SK-N-SH (cell line): Measurements from ENCODE around the gene RCAN2. TPM values are rescaled to one million over a fixed set of nuclear protein-coding genes. Genes with fewer than 3 reads are reported as not detected.

Experiments
- CTCF ChIA-PET: fragments of 300-600, 350-600 bp; formaldehyde crosslinking; extraction: SDS; loops from one replicate; lab custom pipeline; 2021; lab: Yijun Ruan, JAX
- POLR2A ChIA-PET: fragments of 350-600 bp; sonication (Branson Sonifier 250); formaldehyde crosslinking; extraction: SDS; loops from one replicate; lab custom pipeline; 2020; ENCODE audit warnings: antibody characterized with exemption, inconsistent platforms; lab: Yijun Ruan, JAX
- DNase-seq: peaks from one replicate; pipeline ENCODE4 v3.0.0; 2012
- H2AFZ ChIP-seq: fragments of 200-600 bp; sonication (generic); 2 replicates; pipeline ENCODE4 v1.8.1; 2016; ENCODE audit warnings: antibody characterized with exemption, mild to moderate bottlenecking, low read depth
- H3F3A ChIP-seq: fragments of 200-600 bp; sonication (generic); replicated peaks from 2 replicates; pipeline ENCODE3; 2016; ENCODE audit warnings: antibody characterized with exemption, mild to moderate bottlenecking; ENCODE audit not compliant: insufficient read depth
- H3K27ac ChIP-seq, 2 experiments: fragments of 200-500 bp in 1 of 2; fragments of 200-600 bp in 1 of 2; sonication (Bioruptor generic) in 1 of 2; sonication (generic), shearing (Covaris generic) in 1 of 2; 2 replicates each; pipeline versions ENCODE4 v1.5.1 to v1.6.1; 2014 to 2016; ENCODE audit warnings: low read depth in 2 of 2, inconsistent platforms in 1 of 2, low read length in 1 of 2, mild to moderate bottlenecking in 1 of 2, mixed read lengths in 1 of 2
- H3K27me3 ChIP-seq: fragments of 200-600 bp; sonication (generic), shearing (Covaris generic); 2 replicates; pipeline ENCODE4 v1.6.1; 2016; ENCODE audit warnings: mixed run types; ENCODE audit not compliant: insufficient read depth
- H3K36me3 ChIP-seq, 2 experiments: fragments of 200-500 bp in 1 of 2; fragments of 200-600 bp in 1 of 2; sonication (Bioruptor generic) in 1 of 2; sonication (generic) in 1 of 2; replicated peaks in 1 of 2; 2 replicates each; pipeline versions ENCODE3 to v1.5.1; 2014 to 2016; ENCODE audit warnings: low read length in 1 of 2, mild to moderate bottlenecking in 1 of 2; ENCODE audit not compliant: insufficient read depth in 2 of 2, control insufficient read depth in 1 of 2
- H3K4me1 ChIP-seq, 2 experiments: fragments of 200-500 bp in 1 of 2; fragments of 200-600 bp in 1 of 2; sonication (Bioruptor generic) in 1 of 2; sonication (generic), shearing (Covaris generic) in 1 of 2; 2 replicates each; pipeline versions ENCODE4 v1.5.1 to v1.6.1; 2014 to 2016; ENCODE audit warnings: low read depth in 1 of 2, low read length in 1 of 2, mixed run types in 1 of 2; ENCODE audit not compliant: insufficient read depth in 2 of 2, control insufficient read depth in 1 of 2
- H3K4me2 ChIP-seq: fragments of 200-600 bp; sonication (generic), shearing (Covaris generic); 2 replicates; pipeline ENCODE4 v1.6.1; 2017; ENCODE audit warnings: mixed run types
- H3K4me3 ChIP-seq, 2 experiments: fragments of 200-500 bp in 1 of 2; fragments of 200-600 bp in 1 of 2; sonication (Bioruptor generic) in 1 of 2; sonication (generic), shearing (Covaris generic) in 1 of 2; 2 replicates each; pipeline versions ENCODE4 v1.5.1 to v1.8.1; 2014 to 2016; ENCODE audit warnings: low read depth in 2 of 2, inconsistent platforms in 1 of 2, low read length in 1 of 2, mild to moderate bottlenecking in 1 of 2, mixed read lengths in 1 of 2, moderate library complexity in 1 of 2
- H3K79me2 ChIP-seq: fragments of 200-600 bp; sonication (generic); 2 replicates; pipeline ENCODE4 v1.8.1; 2017; ENCODE audit warnings: mild to moderate bottlenecking; ENCODE audit not compliant: insufficient read depth
- H3K9ac ChIP-seq: fragments of 200-600 bp; sonication (generic); 2 replicates; pipeline ENCODE4 v1.6.1; 2017; ENCODE audit warnings: mixed run types
- H3K9me2 ChIP-seq: fragments of 200-600 bp; sonication (generic); 2 replicates; pipeline ENCODE4 v1.6.1; 2017; ENCODE audit warnings: mixed run types
- H3K9me3 ChIP-seq: fragments of 200-600 bp; sonication (generic); 2 replicates; pipeline ENCODE4 v1.6.1; 2017; ENCODE audit warnings: mixed run types, mild to moderate bottlenecking, moderate library complexity
- H4K20me1 ChIP-seq: fragments of 200-600 bp; sonication (generic); 2 replicates; pipeline ENCODE4 v1.6.1; 2017; ENCODE audit warnings: mild to moderate bottlenecking, mixed run types; ENCODE audit not compliant: insufficient read depth
- CHD2 ChIP-seq: fragments of 150-350 bp; IDR thresholded peaks from 2 replicates; pipeline ENCODE4 v1.6.1; 2018; ENCODE audit warnings: low read length; ENCODE audit not compliant: partially characterized antibody
- EP300 ChIP-seq, 2 experiments: IDR thresholded peaks; 2 replicates each; pipeline versions ENCODE4 v1.4.0 to v1.6.1; 2012; ENCODE audit warnings: borderline replicate concordance in 1 of 2, low read depth in 1 of 2, low read length in 1 of 2
- EZH2phosphoT487 ChIP-seq: fragments of 200-600 bp; sonication (generic); IDR thresholded peaks from 2 replicates; pipeline ENCODE4 v1.6.1; 2017; ENCODE audit warnings: low read depth, mixed run types, mild to moderate bottlenecking, antibody characterized with exemption, moderate library complexity, borderline replicate concordance
- FOSL2 ChIP-seq: IDR thresholded peaks from 2 replicates; pipeline ENCODE4 v1.4.0; 2012; ENCODE audit warnings: low read depth, mild to moderate bottlenecking, moderate library complexity, borderline replicate concordance
- FOXJ3 ChIP-seq: sonication (generic); formaldehyde crosslinking; IDR thresholded peaks from 2 replicates; pipeline ENCODE4 v1.5.1; 2020; ENCODE audit warnings: mild to moderate bottlenecking, missing genetic modification reagents
- MEF2A ChIP-seq: IDR thresholded peaks from 2 replicates; pipeline ENCODE4 v1.4.0; 2012; ENCODE audit warnings: low read depth, borderline replicate concordance
- MXI1 ChIP-seq: IDR thresholded peaks from 2 replicates; pipeline ENCODE4 v1.6.1; 2012; ENCODE audit warnings: mild to moderate bottlenecking, low read depth, low read length, improper control_type of control experiment
- NFIC ChIP-seq: IDR thresholded peaks from 2 replicates; pipeline ENCODE4 v1.4.0; 2012; ENCODE audit warnings: borderline replicate concordance
- PBX3 ChIP-seq: IDR thresholded peaks from 2 replicates; pipeline ENCODE4; 2012
- POLR2AphosphoS5 ChIP-seq: IDR thresholded peaks from 2 replicates; pipeline ENCODE4 v1.6.1; 2012; ENCODE audit warnings: low read depth, low read length
- RCOR1 ChIP-seq: fragments of 150-350 bp; IDR thresholded peaks from 2 replicates; pipeline ENCODE4 v1.6.1; 2017; ENCODE audit warnings: antibody characterized with exemption, low read length
- SIN3A ChIP-seq: IDR thresholded peaks from 2 replicates; pipeline ENCODE4 v1.6.1; 2012; ENCODE audit warnings: low read depth, mild to moderate bottlenecking, low read length, moderate library complexity, borderline replicate concordance
- TAF1 ChIP-seq: IDR thresholded peaks from 2 replicates; pipeline ENCODE4 v1.6.1; 2012; ENCODE audit warnings: low read depth, mild to moderate bottlenecking, low read length, moderate library complexity, borderline replicate concordance
- TEAD4 ChIP-seq: IDR thresholded peaks from 2 replicates; pipeline ENCODE4 v1.4.0; 2012; ENCODE audit warnings: mild to moderate bottlenecking, borderline replicate concordance; ENCODE audit not compliant: insufficient read depth
- USF2 ChIP-seq: fragments of 150-350 bp; IDR thresholded peaks from 2 replicates; pipeline ENCODE4 v1.6.1; 2017; ENCODE audit warnings: antibody characterized with exemption, low read length, low read depth, borderline replicate concordance
- WGBS: methylation state at CpG from one replicate; pipeline ENCODE4 v1.1.6; 2017; ENCODE audit warnings: low lambda C conversion rate; 5-methylcytosine and 5-hydroxymethylcytosine counted together
- polyA plus RNA-seq, 3 experiments: library from polyadenylated mRNA; depleted of rRNA; stranded (reverse); fragments of >200 nt; gene quantifications; 2 replicates each; pipeline ENCODE4 v1.2.3, GENCODE V29; 2012
- TF ChIP-seq, protein P1 (sequence below): fragments of 200-600 bp; sonication (generic); IDR thresholded peaks from 2 replicates; pipeline ENCODE4 v1.6.1; 2017; ENCODE audit warnings: antibody characterized with exemption, mild to moderate bottlenecking, moderate library complexity
- TF ChIP-seq, protein P2 (sequence below): IDR thresholded peaks from 2 replicates; pipeline ENCODE4 v1.4.0; 2012; ENCODE audit warnings: low read depth

The RCAN2 gene
- polyA plus RNA-seq, 1 of the 3 experiments (the other 2 are of a cell fraction): not detected

- CTCF ChIA-PET: interaction anchor here (1.4 kb wide), 1 partner anchor 17 kb away, joined by 3 read pairs; the partner anchor contains the start of gene RCAN2
- no peak for DNase-seq
- TF ChIP-seq USF2 (no peak), FOXJ3 (CRISPR knock-in tag) (no peak), TEAD4 (no peak), MXI1 (no peak), RCOR1 (no peak), SIN3A (no peak), EZH2phosphoT487 (no peak), NFIC (no peak), CHD2 (no peak), PBX3 (no peak), TAF1 (no peak)
- TF ChIP-seq, protein P1, sequence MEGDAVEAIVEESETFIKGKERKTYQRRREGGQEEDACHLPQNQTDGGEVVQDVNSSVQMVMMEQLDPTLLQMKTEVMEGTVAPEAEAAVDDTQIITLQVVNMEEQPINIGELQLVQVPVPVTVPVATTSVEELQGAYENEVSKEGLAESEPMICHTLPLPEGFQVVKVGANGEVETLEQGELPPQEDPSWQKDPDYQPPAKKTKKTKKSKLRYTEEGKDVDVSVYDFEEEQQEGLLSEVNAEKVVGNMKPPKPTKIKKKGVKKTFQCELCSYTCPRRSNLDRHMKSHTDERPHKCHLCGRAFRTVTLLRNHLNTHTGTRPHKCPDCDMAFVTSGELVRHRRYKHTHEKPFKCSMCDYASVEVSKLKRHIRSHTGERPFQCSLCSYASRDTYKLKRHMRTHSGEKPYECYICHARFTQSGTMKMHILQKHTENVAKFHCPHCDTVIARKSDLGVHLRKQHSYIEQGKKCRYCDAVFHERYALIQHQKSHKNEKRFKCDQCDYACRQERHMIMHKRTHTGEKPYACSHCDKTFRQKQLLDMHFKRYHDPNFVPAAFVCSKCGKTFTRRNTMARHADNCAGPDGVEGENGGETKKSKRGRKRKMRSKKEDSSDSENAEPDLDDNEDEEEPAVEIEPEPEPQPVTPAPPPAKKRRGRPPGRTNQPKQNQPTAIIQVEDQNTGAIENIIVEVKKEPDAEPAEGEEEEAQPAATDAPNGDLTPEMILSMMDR: no peak
Measured at GRCh38 chr6:46473881-46474280, 17.4 kb downstream of the RCAN2 start.

DNA sequence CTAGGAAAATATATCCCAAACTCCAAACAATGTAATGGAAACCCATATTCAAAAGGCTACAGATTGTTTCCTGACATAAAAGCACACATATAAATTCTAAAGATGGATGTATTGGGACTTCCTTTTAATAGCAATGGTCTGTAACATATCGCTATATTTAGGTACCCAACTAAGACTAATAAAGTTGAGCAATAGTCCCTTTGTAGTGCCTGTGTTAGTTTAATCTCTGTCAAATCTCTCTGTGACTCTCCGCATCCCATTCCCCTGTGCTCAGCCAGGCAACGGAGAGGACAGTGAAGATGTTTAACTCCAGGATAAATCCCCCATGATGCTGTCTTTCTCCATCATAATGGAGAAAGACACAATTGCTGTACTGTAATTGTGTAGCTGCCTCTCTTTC lies 19.0 kb downstream of the RCAN2 start:
- no peak overlapping the region for H3K4me3 ChIP-seq
- no peaks in the 10 kb centered on the region for H3K4me1 ChIP-seq
- H4K20me1 ChIP-seq: no peaks in the 10 kb centered on the region
- no peak for TF ChIP-seq FOXJ3 (CRISPR knock-in tag)
- TF ChIP-seq POLR2AphosphoS5: no peak
- TF ChIP-seq, protein P2, sequence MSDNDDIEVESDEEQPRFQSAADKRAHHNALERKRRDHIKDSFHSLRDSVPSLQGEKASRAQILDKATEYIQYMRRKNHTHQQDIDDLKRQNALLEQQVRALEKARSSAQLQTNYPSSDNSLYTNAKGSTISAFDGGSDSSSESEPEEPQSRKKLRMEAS: no peak
- no peak for TF ChIP-seq FOSL2
- TF ChIP-seq MEF2A: no peak
- no peak for TF ChIP-seq EP300 (IDR thresholded peaks at IDR 0.05; ENCODE audit: borderline replicate concordance in 1 of 2, low read depth in 1 of 2, low read length in 1 of 2)
- no peak for TF ChIP-seq USF2
- no peaks in the 10 kb centered on the region for H3F3A ChIP-seq
- no peak overlapping the region for H3K4me2 ChIP-seq
- no peak overlapping the region for H2AFZ ChIP-seq
- H3K27me3 ChIP-seq: no peaks in the 10 kb centered on the region; the same call in 1 of the 2 replicates
- no peak overlapping the region for H3K9ac ChIP-seq
- no peaks in the 10 kb centered on the region for H3K9me3 ChIP-seq
- H3K9me2 ChIP-seq: no peaks in the 10 kb centered on the region
- no peaks in the 10 kb centered on the region for H3K36me3 ChIP-seq
- CTCF ChIA-PET: interaction anchor here (0.9 kb wide), 1 partner anchor 16 kb away, joined by 3 read pairs; no protein-coding TSS in a partner anchor
- DNase-seq: no peak
- WGBS: 5% methylated on average over 3 of the region's 3 CpGs
- no peaks in the 10 kb centered on the region for H3K79me2 ChIP-seq
- POLR2A ChIA-PET: no interaction called here
- H3K27ac ChIP-seq: no peak overlapping the region

More at GRCh38 chr6:46473881-46474280, 17.4 kb downstream of the RCAN2 start:
- H3K79me2 ChIP-seq: no peaks in the 10 kb centered on the region
- H3K27me3 ChIP-seq: no peaks in the 10 kb centered on the region; the same call in 1 of the 2 replicates
- no peaks in the 10 kb centered on the region for H3K4me1 ChIP-seq
- H4K20me1 ChIP-seq: no peaks in the 10 kb centered on the region
- H3K9me3 ChIP-seq: no peaks in the 10 kb centered on the region
- no peak overlapping the region for H3K9ac ChIP-seq
- no peak overlapping the region for H3K4me2 ChIP-seq
- no peak overlapping the region for H2AFZ ChIP-seq
- no peaks in the 10 kb centered on the region for H3K9me2 ChIP-seq
- no peaks in the 10 kb centered on the region for H3K36me3 ChIP-seq
- POLR2A ChIA-PET: no interaction called here
- H3F3A ChIP-seq: no peaks in the 10 kb centered on the region
- H3K27ac ChIP-seq: no peak overlapping the region
- no peak overlapping the region for H3K4me3 ChIP-seq
